SH-SY5Y (cell line): Measurements from ENCODE around the gene LTB4R.

Experiments used
- GATA2 ChIP-seq: IDR thresholded peaks from 2 replicates; pipeline ENCODE4 v1.6.1; 2011; ENCODE audit warnings: mild to moderate bottlenecking, low read depth, low read length
- GATA3 ChIP-seq: IDR thresholded peaks from 2 replicates; pipeline ENCODE4 v1.6.1; 2011; ENCODE audit warnings: low read depth, mild to moderate bottlenecking, low read length, moderate library complexity

DNA sequence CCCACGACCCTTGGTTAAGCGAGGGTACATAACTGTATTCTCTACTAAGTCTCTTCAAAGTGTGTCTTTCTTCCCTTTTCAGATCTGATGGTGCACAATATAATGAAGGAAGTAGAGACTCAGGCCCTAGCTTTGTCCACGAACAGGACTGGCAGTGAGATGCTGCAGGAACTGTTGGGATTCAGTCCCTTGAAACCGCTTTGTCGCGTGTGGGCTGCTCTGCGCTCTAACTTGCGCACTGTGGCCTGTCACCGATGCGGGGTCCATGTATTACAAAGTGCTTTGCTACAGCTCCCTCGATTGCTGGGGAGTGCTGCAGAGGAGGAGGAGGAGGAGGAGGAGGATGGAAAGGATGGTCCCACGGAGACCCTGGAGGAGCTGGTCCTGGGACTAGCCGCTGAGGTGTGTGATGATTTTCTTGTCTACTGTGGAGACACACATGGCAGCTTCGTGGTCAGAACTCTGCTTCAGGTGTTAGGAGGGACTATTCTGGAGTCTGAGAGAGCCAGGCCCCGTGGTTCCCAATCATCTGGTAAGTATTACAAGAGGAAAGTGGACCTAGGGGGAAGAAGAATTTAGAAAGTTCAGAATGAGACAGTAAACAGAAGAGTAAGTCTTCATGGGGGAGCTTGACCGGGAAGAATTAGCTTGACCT lies 10.8 kb upstream of the LTB4R start:
- TF ChIP-seq GATA2 (no peak), GATA3 (no peak)
